ENCODE measurements around the gene STAT4. TPM values are rescaled to one million over a fixed set of nuclear protein-coding genes. Genes with fewer than 3 reads are reported as not detected.

Gene STAT4
- total and polyA plus RNA-seq, 4 donors: 0.85 to 7.9 (median 3.2) TPM

DNA sequence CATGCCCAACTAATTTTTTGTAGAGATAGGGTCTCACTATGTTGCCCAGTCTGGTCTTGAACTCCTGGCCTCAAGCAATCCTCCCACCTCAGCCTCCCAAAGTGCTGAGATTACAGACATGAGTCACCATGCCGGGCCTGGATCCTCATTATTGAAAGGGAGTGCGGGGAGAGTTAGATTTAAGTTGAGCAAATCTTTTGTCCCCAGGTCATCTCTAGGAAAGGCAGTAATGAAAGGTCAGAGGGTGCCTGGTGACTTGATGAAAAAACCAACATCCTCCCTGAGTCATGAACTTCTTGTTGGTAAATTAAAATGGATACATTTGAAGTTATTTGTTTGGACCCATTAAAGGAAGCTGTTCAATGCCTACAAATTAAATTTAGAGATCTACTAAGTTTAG is 25.1 kb downstream of the STAT4 start (continued):
- TF ChIP-seq, protein P1, sequence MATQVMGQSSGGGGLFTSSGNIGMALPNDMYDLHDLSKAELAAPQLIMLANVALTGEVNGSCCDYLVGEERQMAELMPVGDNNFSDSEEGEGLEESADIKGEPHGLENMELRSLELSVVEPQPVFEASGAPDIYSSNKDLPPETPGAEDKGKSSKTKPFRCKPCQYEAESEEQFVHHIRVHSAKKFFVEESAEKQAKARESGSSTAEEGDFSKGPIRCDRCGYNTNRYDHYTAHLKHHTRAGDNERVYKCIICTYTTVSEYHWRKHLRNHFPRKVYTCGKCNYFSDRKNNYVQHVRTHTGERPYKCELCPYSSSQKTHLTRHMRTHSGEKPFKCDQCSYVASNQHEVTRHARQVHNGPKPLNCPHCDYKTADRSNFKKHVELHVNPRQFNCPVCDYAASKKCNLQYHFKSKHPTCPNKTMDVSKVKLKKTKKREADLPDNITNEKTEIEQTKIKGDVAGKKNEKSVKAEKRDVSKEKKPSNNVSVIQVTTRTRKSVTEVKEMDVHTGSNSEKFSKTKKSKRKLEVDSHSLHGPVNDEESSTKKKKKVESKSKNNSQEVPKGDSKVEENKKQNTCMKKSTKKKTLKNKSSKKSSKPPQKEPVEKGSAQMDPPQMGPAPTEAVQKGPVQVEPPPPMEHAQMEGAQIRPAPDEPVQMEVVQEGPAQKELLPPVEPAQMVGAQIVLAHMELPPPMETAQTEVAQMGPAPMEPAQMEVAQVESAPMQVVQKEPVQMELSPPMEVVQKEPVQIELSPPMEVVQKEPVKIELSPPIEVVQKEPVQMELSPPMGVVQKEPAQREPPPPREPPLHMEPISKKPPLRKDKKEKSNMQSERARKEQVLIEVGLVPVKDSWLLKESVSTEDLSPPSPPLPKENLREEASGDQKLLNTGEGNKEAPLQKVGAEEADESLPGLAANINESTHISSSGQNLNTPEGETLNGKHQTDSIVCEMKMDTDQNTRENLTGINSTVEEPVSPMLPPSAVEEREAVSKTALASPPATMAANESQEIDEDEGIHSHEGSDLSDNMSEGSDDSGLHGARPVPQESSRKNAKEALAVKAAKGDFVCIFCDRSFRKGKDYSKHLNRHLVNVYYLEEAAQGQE (IDR thresholded peaks at IDR 0.05): no peak

DNA sequence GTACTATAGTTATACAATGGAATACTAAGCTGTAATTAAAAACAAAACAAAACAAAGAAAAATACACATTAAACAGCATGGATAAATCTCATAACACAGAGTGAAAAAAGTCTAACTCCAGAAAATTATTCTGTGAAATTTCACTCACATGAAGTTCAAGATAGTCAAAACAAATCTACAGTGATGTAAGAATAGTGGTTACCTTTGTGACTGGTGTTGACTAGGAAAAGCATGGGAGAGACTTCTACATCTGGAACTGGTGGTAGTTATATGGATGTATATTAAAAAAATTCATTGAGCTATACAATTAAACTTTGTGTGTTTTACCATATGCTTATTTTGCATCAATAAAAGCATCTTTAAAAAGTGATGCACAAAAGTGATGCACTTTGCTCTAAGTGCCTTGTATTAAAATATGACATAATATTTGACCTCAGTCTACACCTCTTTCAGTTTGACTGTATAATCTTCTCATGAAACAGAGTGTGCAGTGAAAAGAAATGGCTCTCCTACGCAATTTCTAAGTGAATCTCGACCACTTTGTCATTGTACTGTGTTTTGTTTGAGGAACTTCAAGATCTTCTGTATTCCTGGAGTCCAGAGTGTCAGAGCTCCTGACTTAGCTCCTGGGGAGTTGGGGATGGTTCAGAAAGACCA is 28.0 kb downstream of the STAT4 start:
- Histone ChIP-seq H3K4me3 (ENCODE audit: low read depth in 1 of 3, low read length in 3 of 3) (no peak overlapping the region), H3K27ac (ENCODE audit: low read depth in 1 of 2, low read length in 2 of 2) (no peak overlapping the region), H3K9ac (ENCODE audit: low read depth in 1 of 2, low read length in 2 of 2) (no peak overlapping the region), H3K27me3 (ENCODE audit: control insufficient read depth in 4 of 4, insufficient read depth in 4 of 4, low read length in 3 of 4) (no peaks in the 10 kb centered on the region), H3K9me3 (ENCODE audit: control insufficient read depth in 4 of 4, low read length in 3 of 4) (no peaks in the 10 kb centered on the region), H3K4me1 (ENCODE audit: control insufficient read depth in 4 of 4, insufficient read depth in 4 of 4, low read length in 3 of 4) (no peaks in the 10 kb centered on the region), H3K36me3 (ENCODE audit: control insufficient read depth in 4 of 4, insufficient read depth in 3 of 4, low read depth in 1 of 4, low read length in 3 of 4) (no peaks in the 10 kb centered on the region)
- TF ChIP-seq HNF4G (IDR thresholded peaks at IDR 0.05) (no peak), RXRA (IDR thresholded peaks at IDR 0.05) (no peak), FOXA2 (IDR thresholded peaks at IDR 0.05) (no peak), SP1 (IDR thresholded peaks at IDR 0.05) (no peak), GABPA (IDR thresholded peaks at IDR 0.05 in 1 of 2, conservative IDR thresholded peaks at IDR 0.05 in 1 of 2) (no peak), NR2F2 (IDR thresholded peaks at IDR 0.05) (no peak), JUND (IDR thresholded peaks at IDR 0.05) (no peak)
- no peak for DNase-seq (ENCODE audit: low spot score)
- WGBS: 94% methylated on average over 2 of the region's 2 CpGs

DNA sequence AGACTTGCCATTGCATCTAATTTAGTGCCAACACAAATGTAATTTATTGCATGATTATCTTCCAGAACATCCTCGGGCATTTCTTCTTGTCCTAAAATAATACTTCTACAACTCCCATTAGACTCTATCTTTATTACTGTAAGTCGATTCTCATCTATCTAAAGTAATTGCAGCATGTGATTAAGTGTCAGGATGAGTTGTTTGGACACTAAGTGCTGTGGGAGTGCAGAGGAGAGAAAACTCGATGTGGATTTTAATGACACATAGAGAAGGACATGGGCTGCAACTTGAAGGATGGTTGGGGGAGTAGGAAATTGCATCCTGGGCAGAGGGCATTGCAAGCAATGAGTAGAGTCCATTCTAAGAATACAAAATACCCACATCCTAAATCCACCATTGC is 33.5 kb downstream of the STAT4 start:
- no peak overlapping the region for H3K27ac ChIP-seq (ENCODE audit: low read depth in 1 of 2, low read length in 2 of 2)
- WGBS: 85% methylated on average over 3 of the region's 3 CpGs

More for the DNA sequence above, 33.5 kb downstream of the STAT4 start:
- H3K27me3 ChIP-seq (ENCODE audit: control insufficient read depth in 4 of 4, insufficient read depth in 4 of 4, low read length in 3 of 4): no peaks in the 10 kb centered on the region
- TF ChIP-seq SP1 (IDR thresholded peaks at IDR 0.05): no peak
- TF ChIP-seq GABPA (IDR thresholded peaks at IDR 0.05 in 1 of 2, conservative IDR thresholded peaks at IDR 0.05 in 1 of 2): no peak
- TF ChIP-seq, protein P2, sequence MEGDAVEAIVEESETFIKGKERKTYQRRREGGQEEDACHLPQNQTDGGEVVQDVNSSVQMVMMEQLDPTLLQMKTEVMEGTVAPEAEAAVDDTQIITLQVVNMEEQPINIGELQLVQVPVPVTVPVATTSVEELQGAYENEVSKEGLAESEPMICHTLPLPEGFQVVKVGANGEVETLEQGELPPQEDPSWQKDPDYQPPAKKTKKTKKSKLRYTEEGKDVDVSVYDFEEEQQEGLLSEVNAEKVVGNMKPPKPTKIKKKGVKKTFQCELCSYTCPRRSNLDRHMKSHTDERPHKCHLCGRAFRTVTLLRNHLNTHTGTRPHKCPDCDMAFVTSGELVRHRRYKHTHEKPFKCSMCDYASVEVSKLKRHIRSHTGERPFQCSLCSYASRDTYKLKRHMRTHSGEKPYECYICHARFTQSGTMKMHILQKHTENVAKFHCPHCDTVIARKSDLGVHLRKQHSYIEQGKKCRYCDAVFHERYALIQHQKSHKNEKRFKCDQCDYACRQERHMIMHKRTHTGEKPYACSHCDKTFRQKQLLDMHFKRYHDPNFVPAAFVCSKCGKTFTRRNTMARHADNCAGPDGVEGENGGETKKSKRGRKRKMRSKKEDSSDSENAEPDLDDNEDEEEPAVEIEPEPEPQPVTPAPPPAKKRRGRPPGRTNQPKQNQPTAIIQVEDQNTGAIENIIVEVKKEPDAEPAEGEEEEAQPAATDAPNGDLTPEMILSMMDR (IDR thresholded peaks at IDR 0.05; ENCODE audit: low read depth, low read length, missing input control): no peak
- TF ChIP-seq RAD21 (IDR thresholded peaks at IDR 0.05): no peak
- TF ChIP-seq, protein P3, sequence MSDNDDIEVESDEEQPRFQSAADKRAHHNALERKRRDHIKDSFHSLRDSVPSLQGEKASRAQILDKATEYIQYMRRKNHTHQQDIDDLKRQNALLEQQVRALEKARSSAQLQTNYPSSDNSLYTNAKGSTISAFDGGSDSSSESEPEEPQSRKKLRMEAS (IDR thresholded peaks at IDR 0.05): no peak
- TF ChIP-seq NR2F2 (IDR thresholded peaks at IDR 0.05): no peak
- no peak for TF ChIP-seq EGR1 (IDR thresholded peaks at IDR 0.05; ENCODE audit: low read depth in 2 of 2)
- no peak for TF ChIP-seq FOXA1 (IDR thresholded peaks at IDR 0.05)
- TF ChIP-seq HNF4A (conservative IDR thresholded peaks at IDR 0.05): no peak
- TF ChIP-seq, protein P4, sequence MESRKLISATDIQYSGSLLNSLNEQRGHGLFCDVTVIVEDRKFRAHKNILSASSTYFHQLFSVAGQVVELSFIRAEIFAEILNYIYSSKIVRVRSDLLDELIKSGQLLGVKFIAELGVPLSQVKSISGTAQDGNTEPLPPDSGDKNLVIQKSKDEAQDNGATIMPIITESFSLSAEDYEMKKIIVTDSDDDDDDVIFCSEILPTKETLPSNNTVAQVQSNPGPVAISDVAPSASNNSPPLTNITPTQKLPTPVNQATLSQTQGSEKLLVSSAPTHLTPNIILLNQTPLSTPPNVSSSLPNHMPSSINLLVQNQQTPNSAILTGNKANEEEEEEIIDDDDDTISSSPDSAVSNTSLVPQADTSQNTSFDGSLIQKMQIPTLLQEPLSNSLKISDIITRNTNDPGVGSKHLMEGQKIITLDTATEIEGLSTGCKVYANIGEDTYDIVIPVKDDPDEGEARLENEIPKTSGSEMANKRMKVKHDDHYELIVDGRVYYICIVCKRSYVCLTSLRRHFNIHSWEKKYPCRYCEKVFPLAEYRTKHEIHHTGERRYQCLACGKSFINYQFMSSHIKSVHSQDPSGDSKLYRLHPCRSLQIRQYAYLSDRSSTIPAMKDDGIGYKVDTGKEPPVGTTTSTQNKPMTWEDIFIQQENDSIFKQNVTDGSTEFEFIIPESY (IDR thresholded peaks at IDR 0.05): no peak
- no peak for TF ChIP-seq YY1 (IDR thresholded peaks at IDR 0.05)
- no peak for TF ChIP-seq HNF4G (IDR thresholded peaks at IDR 0.05)
- no peak overlapping the region for H3K4me3 ChIP-seq (ENCODE audit: low read depth in 1 of 3, low read length in 3 of 3)
- no peaks in the 10 kb centered on the region for H3K9me3 ChIP-seq (ENCODE audit: control insufficient read depth in 4 of 4, low read length in 3 of 4)
- no peaks in the 10 kb centered on the region for H3K36me3 ChIP-seq (ENCODE audit: control insufficient read depth in 4 of 4, insufficient read depth in 3 of 4, low read depth in 1 of 4, low read length in 3 of 4)
- no peak for DNase-seq (ENCODE audit: low spot score)
- no peak overlapping the region for H3K9ac ChIP-seq (ENCODE audit: low read depth in 1 of 2, low read length in 2 of 2)
- no peaks in the 10 kb centered on the region for H3K4me1 ChIP-seq (ENCODE audit: control insufficient read depth in 4 of 4, insufficient read depth in 4 of 4, low read length in 3 of 4)

Measured in liver (tissue), 9 donors.